HEK293T (cell line): ENCODE results near the gene GKN1.

ENCODE experiments used
- ARNT ChIP-seq: fragments of 450-650 bp; IDR thresholded peaks from 2 replicates; pipeline ENCODE4 v1.6.1; 2017; ENCODE audit warnings: mild to moderate bottlenecking
- BHLHE40 ChIP-seq: fragments of 450-650 bp; IDR thresholded peaks from 2 replicates; pipeline ENCODE4 v1.6.1; 2016; ENCODE audit warnings: mild to moderate bottlenecking, moderate library complexity, borderline replicate concordance
- CTBP1 ChIP-seq: fragments of 450-650 bp; IDR thresholded peaks from 2 replicates; pipeline ENCODE4 v1.6.1; 2016; ENCODE audit warnings: borderline replicate concordance
- ELF4 ChIP-seq: fragments of 450-650 bp; IDR thresholded peaks from 2 replicates; pipeline ENCODE4 v1.6.1; 2017; ENCODE audit warnings: antibody characterized with exemption
- FOXA1 ChIP-seq: fragments of 450-650 bp; IDR thresholded peaks from 2 replicates; pipeline ENCODE4 v1.6.1; 2016; ENCODE audit warnings: mild to moderate bottlenecking
- FOXK2 ChIP-seq: fragments of 450-650 bp; IDR thresholded peaks from 2 replicates; pipeline ENCODE4 v1.6.1; 2016; ENCODE audit warnings: mild to moderate bottlenecking
- FOXM1 ChIP-seq: fragments of 450-650 bp; IDR thresholded peaks from 2 replicates; pipeline ENCODE4 v1.6.1; 2017; ENCODE audit warnings: mild to moderate bottlenecking, borderline replicate concordance
- HDGF ChIP-seq: fragments of 450-650 bp; IDR thresholded peaks from 2 replicates; pipeline ENCODE4 v1.6.1; 2017; ENCODE audit warnings: antibody characterized with exemption, borderline replicate concordance
- L3MBTL2 ChIP-seq: fragments of 450-650 bp; conservative IDR thresholded peaks from 2 replicates; pipeline ENCODE4 v1.6.1; 2016; ENCODE audit warnings: mild to moderate bottlenecking
- NFRKB ChIP-seq: fragments of 450-650 bp; IDR thresholded peaks from 2 replicates; pipeline ENCODE4 v1.6.1; 2016; ENCODE audit warnings: mild to moderate bottlenecking, moderate library complexity
- SP1 ChIP-seq: fragments of 450-650 bp; IDR thresholded peaks from 2 replicates; pipeline ENCODE4 v1.6.1; 2017
- SUZ12 ChIP-seq: fragments of 450-650 bp; IDR thresholded peaks from 2 replicates; pipeline ENCODE4 v1.6.1; 2016; ENCODE audit warnings: mild to moderate bottlenecking
- TARDBP ChIP-seq: fragments of 450-650 bp; IDR thresholded peaks from 2 replicates; pipeline ENCODE4 v1.6.1; 2016
- TF ChIP-seq, protein P1 (sequence below): fragments of 450-650 bp; IDR thresholded peaks from 2 replicates; pipeline ENCODE4 v1.6.1; 2016

DNA sequence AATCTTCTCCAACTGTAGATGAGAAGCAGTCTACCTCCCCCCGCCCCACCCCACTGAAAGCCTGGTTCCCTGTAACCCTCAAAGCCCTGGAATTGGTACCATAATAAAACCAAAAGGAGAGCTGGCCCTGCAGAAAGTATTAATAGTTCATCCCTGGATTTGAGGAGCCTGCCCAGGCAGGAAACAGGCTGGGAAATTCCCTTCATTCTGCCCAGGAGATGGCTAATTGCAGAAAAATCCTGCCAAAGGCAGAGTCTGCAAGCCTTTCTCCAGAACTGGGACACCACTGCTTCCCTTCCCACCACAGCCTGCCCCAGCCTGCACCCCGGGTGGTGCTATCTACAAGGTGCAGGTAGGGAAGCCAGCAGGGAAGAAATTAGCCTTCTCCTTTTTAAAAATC, 38.0 kb upstream of the GKN1 start:
- TF ChIP-seq FOXA1, result no peak
- no peak for TF ChIP-seq SP1
- TF ChIP-seq CTBP1, result no peak
- no peak for TF ChIP-seq ELF4
- no peak for TF ChIP-seq L3MBTL2
- no peak for TF ChIP-seq BHLHE40
- TF ChIP-seq HDGF, result no peak
- TF ChIP-seq FOXM1, result no peak
- no peak for TF ChIP-seq TARDBP
- TF ChIP-seq FOXK2, result no peak
- no peak for TF ChIP-seq ARNT
- TF ChIP-seq SUZ12, result no peak
- no peak for TF ChIP-seq NFRKB
- TF ChIP-seq, protein P1, sequence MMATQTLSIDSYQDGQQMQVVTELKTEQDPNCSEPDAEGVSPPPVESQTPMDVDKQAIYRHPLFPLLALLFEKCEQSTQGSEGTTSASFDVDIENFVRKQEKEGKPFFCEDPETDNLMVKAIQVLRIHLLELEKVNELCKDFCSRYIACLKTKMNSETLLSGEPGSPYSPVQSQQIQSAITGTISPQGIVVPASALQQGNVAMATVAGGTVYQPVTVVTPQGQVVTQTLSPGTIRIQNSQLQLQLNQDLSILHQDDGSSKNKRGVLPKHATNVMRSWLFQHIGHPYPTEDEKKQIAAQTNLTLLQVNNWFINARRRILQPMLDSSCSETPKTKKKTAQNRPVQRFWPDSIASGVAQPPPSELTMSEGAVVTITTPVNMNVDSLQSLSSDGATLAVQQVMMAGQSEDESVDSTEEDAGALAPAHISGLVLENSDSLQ, result no peak
